Hepatocyte (in vitro differentiated cells): ENCODE measurements around the gene PRKAA2.

Experiments
- CTCF ChIP-seq: fragments of 200-600 bp; sonication (generic); IDR thresholded peaks from 2 replicates; pipeline ENCODE4 v1.5.1; 2016; ENCODE audit warnings: antibody characterized with exemption, mild to moderate bottlenecking; ENCODE audit not compliant: poor library complexity
- EZH2 ChIP-seq: fragments of 200-600 bp; sonication (generic); IDR thresholded peaks from 2 replicates; pipeline ENCODE4 v1.6.1; 2016; ENCODE audit warnings: antibody characterized with exemption, mild to moderate bottlenecking, borderline replicate concordance

DNA sequence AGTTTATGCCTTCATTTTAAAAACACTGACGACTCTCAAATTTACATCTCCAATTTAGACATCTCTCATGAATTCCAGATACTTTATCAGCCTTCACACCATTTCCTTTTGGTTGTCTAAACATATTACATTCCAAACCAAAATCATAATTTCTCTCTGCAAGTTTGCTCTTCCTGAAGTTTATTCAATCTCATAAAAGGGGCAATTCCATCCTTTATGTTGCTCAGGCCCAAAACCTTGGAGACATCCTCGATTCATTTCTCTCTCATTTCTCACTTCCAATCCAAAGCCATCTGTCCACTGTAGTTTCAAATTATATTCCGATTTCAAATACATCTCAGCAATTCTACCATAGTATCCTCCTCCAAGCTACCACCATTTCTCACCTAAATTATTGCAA lies 100.1 kb downstream of the PRKAA2 start:
- TF ChIP-seq CTCF = no peak
- TF ChIP-seq EZH2 = no peak
